H1 (cell line): ENCODE measurements around the gene CYP26A1. TPM values are rescaled to one million over a fixed set of nuclear protein-coding genes. Genes with fewer than 3 reads are reported as not detected.

Experiments used
- JUND ChIP-seq: IDR thresholded peaks from 2 replicates; pipeline ENCODE4 v1.6.1; 2011; ENCODE audit warnings: mild to moderate bottlenecking, improper control_type of control experiment, low read length
- polyA plus RNA-seq, 7 experiments: library from polyadenylated mRNA; depleted of rRNA in 3 of 7; stranded (reverse) in 5 of 7; unstranded in 2 of 7; fragments of >200 nt in 5 of 7; fragments of 200-250 nt in 2 of 7; gene quantifications; 1 replicate in 5 of 7; 2 replicates in 1 of 7; 4 replicates in 1 of 7; pipeline versions ENCODE4 v1.2.1 to v1.2.3, GENCODE V29; 2011 to 2013; ENCODE audit warnings: missing spikeins in 2 of 7, mixed read lengths in 2 of 7
- total RNA-seq: library from RNA; stranded (reverse); fragmentation: NEBNext Ultra II Directional; extraction: Animal tissue kit (Norgen Biotek cat#: 25700); gene quantifications from 2 replicates; pipeline ENCODE4 v1.2.1, GENCODE V29; 2021

CYP26A1 gene
- total and polyA plus RNA-seq, 2 of the 8 experiments (the other 6 are each of a cell fraction or from before 2014, with no cell fraction given), result 5.0 to 9.1 TPM

DNA sequence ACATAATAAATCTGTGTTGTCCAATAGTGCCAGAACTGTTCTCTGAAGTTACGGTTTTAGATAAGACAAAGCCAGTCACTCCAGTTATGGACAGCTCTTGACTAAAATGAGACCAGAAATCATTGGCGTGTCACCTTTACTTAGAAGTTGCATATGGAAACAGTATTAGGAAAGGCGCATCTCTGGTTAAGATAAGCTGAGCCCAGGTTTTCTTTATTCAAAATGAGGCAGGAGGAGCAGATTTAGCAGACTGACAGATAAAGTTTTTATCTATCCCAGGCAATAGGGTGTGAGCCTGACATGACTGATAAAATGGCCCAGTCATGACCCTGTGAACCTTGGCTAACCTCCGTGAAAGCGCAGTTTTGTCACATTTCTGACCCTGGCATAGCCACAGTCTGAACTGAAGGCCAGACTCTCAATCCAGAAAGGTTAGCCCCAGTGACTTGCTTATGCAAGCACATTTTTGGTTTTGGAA lies 4.2 kb downstream of the CYP26A1 start (continued):
- no peak for TF ChIP-seq JUND
- TF ChIP-seq, all 59 proteins: peak for 0
